Bronchial epithelial cell (primary cell): ENCODE results near the gene FAM78B. TPM values are rescaled to one million over a fixed set of nuclear protein-coding genes. Genes with fewer than 3 reads are reported as not detected.

Experiments used
- DNase-seq: peaks from one replicate; pipeline ENCODE4 v3.0.0-alpha.2; 2010; ENCODE audit warnings: low read depth
- FAIRE-seq: peaks from 2 replicates; lab custom pipeline; 2011; peaks lifted over from hg19 to GRCh38; lab: Jason Lieb, UNC
- H3K27me3 ChIP-seq: 2 replicates; pipeline ENCODE4 v1.5.1; 2011; ENCODE audit warnings: low read length; ENCODE audit not compliant: control insufficient read depth, insufficient read depth
- H3K36me3 ChIP-seq: 2 replicates; pipeline ENCODE4 v1.5.1; 2011; ENCODE audit warnings: low read length; ENCODE audit not compliant: control insufficient read depth, insufficient read depth
- H3K4me3 ChIP-seq: 2 replicates; pipeline ENCODE4 v1.5.1; 2011; ENCODE audit warnings: mild to moderate bottlenecking, low read depth, low read length, control low read depth
- CTCF ChIP-seq: IDR thresholded peaks from 2 replicates; pipeline ENCODE4 v1.5.1; 2011; ENCODE audit warnings: mild to moderate bottlenecking, moderate library complexity, low read length, control low read depth, inconsistent platforms; ENCODE audit not compliant: insufficient read depth, severe bottlenecking
- total RNA-seq: library from RNA; depleted of rRNA; stranded (reverse); fragments of >200 nt; gene quantifications from 2 replicates; pipeline ENCODE4 v1.2.1, GENCODE V29; 2014

FAM78B gene
- total RNA-seq, 1 donor from 2014 or later = 0.26 TPM

DNA sequence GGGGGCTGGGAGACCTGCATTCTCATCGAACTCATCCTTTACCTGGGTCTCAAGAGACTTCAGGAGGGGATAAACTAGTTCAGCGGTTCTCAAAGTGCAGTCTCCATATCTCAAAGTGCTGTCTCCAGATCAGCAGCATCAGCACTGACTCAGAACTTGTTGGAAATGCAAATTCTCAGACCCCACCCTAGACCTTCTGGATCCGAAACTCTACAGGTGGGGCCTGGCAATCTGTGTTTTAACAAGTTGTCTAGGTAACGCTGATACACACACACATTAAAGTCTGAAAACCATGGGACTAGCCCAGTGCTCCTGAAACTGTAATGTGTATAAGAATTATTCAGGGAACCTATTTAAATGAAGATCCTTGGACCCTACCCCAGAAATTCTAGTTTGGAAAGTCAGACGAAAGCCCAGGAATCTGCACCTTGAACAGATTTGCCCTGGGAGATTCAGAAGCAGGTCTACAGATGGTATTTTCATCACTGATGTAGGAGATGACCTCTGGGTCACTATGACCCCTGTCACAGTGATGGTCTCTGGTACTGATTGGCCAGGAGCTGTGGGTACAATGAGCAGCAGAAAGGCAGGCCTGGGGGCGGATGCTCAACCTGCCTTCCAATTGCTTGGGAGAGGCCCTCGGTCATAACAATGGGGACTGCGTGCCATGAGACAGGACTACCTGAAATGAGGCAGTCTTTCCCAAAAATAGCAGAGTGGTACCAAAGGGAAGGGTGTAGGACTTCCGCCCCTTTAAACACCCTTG, 127.2 kb downstream of the FAM78B start:
- Histone ChIP-seq H3K27me3 (no peaks in the 10 kb centered on the region), H3K36me3 (no peaks in the 10 kb centered on the region), H3K4me3 (no peak overlapping the region)
- FAIRE-seq (no peak), DNase-seq (no peak)
- no peak for TF ChIP-seq CTCF

GRCh38 chr1:166036092-166036491, 130.7 kb downstream of the FAM78B start:
- Histone ChIP-seq H3K36me3 (no peaks in the 10 kb centered on the region), H3K27me3 (no peaks in the 10 kb centered on the region), H3K4me3 (no peak overlapping the region)
- TF ChIP-seq CTCF = no peak
- DNase-seq = no peak
- FAIRE-seq = no peak

DNA sequence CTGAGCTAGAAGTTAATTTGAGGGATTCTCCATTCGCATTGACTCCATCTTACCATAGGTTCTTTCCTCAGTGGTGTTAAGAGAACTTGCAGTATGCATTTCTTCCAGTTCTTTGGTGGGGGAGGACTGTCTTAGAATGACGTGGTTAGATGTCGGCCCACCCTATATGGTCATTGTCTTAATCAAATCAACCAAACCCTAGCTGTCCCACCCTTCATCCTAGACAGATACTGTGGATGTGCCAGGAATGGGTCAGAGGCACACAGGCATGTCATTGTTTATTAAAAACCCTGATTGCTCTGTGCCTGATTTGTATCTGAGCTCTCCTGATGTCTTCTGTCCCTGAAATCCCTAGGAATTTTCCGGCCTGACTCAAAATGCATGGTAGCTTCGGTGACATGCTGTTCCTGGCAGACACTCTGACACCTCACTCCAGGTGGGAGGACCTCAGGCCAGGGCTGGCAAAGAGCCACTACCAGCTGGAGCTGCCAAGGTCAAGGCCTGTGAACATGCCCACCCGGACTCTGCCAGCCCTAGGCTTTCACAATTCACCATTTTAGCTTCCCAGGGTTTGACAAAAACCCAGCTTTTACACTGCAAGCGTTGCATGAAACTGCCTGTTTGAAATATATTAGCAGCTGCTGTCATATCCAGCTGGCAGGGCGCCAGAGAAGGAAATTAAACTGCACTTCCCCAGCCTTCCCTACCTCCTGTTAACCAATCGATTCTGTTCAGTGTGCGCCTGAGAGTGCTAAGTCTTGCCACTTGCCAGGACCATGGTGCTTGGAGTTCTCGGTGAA, 134.0 kb downstream of the FAM78B start:
- H3K36me3 ChIP-seq = no peaks in the 10 kb centered on the region
- H3K4me3 ChIP-seq = no peak overlapping the region
- no peak for DNase-seq
- no peaks in the 10 kb centered on the region for H3K27me3 ChIP-seq
- no peak for TF ChIP-seq CTCF
- no peak for FAIRE-seq

GRCh38 chr1:166031932-166032571, 134.7 kb downstream of the FAM78B start:
- no peak for DNase-seq
- no peak for TF ChIP-seq CTCF
- H3K27me3 ChIP-seq = no peaks in the 10 kb centered on the region
- no peak overlapping the region for H3K4me3 ChIP-seq
- H3K36me3 ChIP-seq = no peaks in the 10 kb centered on the region
- no peak for FAIRE-seq

GRCh38 chr1:166029196-166029945, 137.4 kb downstream of the FAM78B start:
- FAIRE-seq (no peak), DNase-seq (no peak)
- Histone ChIP-seq H3K36me3 (no peaks in the 10 kb centered on the region), H3K4me3 (no peak overlapping the region), H3K27me3 (no peaks in the 10 kb centered on the region)
- no peak for TF ChIP-seq CTCF
